LNCaP clone FGC (cell line): Measurements from ENCODE around the gene SPACDR.

Experiments used
- DNase-seq: peaks from one replicate; pipeline ENCODE4 v3.0.0-alpha.2; 2011; ENCODE audit warnings: low read depth
- H3K4me3 ChIP-seq: 2 replicates; pipeline ENCODE4 v1.5.1; 2011; ENCODE audit warnings: mild to moderate bottlenecking, low read depth, low read length, control low read depth
- TF ChIP-seq, protein P1 (sequence below): IDR thresholded peaks from 2 replicates; pipeline ENCODE4 v1.5.1; 2012; ENCODE audit warnings: mild to moderate bottlenecking; ENCODE audit not compliant: control insufficient read depth, insufficient read depth; ENCODE audit errors: extremely low read depth

The SPACDR gene

DNA sequence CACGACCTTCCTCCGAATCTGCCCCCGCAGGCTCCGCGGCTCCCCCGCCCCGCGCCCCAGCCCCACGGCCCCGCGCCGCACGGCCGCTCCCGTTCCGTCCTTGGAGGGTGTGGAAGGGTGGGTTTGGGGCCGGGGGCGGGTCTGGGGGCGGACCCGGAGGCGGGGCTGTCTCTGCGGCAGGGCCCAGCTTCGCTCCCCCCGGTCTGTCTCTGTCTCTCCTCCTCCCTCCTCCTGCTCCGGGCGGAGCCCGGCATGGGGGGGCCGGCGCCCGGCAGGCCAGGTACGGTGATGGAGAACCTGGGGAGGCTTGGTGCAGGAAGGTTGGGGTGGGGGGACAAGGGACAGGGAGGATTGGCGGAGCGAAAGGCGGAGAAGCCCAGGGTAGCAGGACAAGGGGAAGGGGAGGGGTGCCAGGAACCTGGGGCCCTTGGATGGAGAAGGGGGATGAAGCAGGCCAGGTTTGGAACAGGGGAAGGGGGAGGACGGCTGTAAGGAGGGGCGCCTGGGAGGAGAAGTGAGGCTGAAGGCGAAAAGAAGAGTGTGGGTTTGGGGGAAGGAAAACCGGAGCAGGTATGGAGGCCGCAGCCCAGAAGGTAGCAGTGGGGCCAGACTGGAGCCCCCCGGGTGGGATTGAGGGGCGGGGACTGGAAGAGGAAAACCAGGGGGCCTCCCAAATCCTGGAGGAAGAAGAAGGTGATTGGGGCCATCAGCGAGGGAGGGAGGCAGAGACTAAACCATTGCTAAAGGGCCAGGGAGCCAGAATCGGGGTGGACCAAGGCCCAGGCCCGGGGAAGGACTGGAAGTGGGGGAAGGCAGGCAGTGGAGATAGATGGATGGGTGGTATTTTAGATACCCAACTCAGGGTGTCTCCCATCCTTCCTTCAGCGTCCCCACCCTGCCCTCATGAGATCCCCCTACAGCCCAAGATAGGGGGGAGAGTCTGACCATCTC lies 19.9 kb upstream of the SPACDR start, which contains the start of gene NYAP1:
TSS of gene NYAP1 (plus strand) at position 206 of the 951 bp plus-strand sequence. CDS start 1,385 bp downstream, outside the sequence.
- TF ChIP-seq, protein P1, sequence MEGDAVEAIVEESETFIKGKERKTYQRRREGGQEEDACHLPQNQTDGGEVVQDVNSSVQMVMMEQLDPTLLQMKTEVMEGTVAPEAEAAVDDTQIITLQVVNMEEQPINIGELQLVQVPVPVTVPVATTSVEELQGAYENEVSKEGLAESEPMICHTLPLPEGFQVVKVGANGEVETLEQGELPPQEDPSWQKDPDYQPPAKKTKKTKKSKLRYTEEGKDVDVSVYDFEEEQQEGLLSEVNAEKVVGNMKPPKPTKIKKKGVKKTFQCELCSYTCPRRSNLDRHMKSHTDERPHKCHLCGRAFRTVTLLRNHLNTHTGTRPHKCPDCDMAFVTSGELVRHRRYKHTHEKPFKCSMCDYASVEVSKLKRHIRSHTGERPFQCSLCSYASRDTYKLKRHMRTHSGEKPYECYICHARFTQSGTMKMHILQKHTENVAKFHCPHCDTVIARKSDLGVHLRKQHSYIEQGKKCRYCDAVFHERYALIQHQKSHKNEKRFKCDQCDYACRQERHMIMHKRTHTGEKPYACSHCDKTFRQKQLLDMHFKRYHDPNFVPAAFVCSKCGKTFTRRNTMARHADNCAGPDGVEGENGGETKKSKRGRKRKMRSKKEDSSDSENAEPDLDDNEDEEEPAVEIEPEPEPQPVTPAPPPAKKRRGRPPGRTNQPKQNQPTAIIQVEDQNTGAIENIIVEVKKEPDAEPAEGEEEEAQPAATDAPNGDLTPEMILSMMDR, result no peak
- DNase-seq, result no peak
- peak within 1 kb of the TSS; percentile 38 for H3K4me3 ChIP-seq

- no peak for DNase-seq
Measured at GRCh38 chr7:100483090-100483721, 19.1 kb upstream of the SPACDR start.

GRCh38 chr7:100482728-100483089 lies 18.6 kb upstream of the SPACDR start:
- TF ChIP-seq, protein P1, result no peak
- no peak for DNase-seq
- peak overlapping the region; percentile 38 for H3K4me3 ChIP-seq

More at GRCh38 chr7:100483090-100483721, 19.1 kb upstream of the SPACDR start:
- H3K4me3 ChIP-seq, result peak overlapping the region; percentile 38
- TF ChIP-seq, protein P1, result peak; percentile 93

DNA sequence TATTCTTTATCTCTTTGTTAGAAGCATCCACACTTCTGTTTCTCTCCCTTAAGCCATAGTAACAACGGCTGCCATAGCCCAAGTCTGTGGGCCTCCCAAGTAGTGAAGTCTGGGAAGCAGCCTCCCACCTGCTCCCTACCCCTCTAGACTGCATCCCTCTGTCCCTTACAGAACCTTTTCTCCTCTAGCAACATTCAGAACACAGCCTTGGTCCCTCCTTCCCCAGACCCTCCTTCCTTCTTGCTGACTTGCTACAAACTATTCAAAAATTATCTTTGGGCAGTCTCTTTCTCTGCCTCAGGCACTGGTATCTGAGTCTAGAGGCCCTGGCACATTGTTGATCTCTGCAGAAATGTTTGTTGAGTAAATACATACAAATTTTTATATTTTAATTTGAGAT lies 17.4 kb upstream of the SPACDR start:
- no peak overlapping the region for H3K4me3 ChIP-seq
- TF ChIP-seq, protein P1, result no peak
- no peak for DNase-seq

DNA sequence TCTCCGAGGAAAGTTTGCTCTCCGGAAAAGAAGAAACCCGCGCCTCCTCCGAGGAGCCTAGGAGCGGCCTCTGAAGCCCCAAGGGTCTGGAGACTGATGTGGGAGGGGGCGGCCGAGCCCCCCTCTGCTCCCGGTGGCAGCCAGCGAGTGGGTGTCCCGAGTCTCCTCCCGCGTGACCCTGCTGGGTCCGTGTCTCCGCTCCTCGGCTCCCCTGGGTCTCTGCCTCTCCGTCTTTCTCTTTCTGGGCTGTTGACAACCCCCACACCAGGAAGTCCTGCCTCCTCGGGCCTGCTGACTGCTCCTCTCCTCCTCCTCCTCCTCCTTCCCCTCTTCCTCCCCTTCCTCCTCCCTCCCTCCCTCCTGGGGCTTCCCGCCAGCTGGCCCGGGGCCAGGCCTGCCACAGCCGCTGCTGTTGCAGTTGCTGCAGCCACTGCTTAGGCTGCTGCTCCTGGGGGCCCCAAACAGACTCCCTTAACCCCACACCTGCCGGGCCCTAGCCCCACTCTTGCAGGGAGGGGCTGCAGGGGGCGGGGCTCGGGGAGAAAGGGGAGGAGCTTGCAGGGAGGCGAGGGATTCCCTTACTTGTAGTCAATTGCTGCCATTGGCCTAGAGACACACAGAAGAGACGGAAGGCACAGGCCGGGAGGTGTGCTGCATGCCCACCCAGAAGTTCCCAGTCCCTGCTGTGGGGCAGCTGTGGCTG lies 15.0 kb upstream of the SPACDR start, which contains the start of gene TSC22D4:
TSS of gene TSC22D4 (minus strand) at position 257 of the 703 bp plus-strand sequence. CDS start 1,176 bp downstream, outside the sequence.
- TF ChIP-seq, protein P1, result no peak
- peak within 1 kb of the TSS; percentile 96 for H3K4me3 ChIP-seq
- peak; percentile 74 for DNase-seq

DNA sequence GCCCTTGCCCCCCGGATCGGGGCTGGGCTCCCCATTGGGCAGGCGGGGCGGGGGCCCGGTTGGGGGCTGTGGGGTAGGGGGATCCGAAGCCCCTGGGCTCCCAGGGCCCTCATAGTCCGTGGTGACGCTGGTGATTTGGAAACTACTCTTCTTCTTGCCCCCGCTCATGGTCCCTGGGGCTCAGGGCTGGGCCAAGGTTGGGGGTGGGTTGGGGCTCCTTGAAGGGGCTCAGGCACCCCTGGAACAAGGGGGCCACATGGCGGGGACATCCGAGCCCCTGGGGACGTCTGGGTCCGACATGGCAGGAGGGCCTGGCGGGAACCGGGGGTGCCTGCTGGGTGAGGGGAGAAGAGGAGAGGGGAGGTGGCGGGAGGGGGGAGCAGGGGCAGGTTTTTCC lies 13.8 kb upstream of the SPACDR start:
- DNase-seq, result no peak
- TF ChIP-seq, protein P1, result no peak
- H3K4me3 ChIP-seq, result peak overlapping the region; percentile 96
